ENCODE results near the gene ARHGAP42. TPM values are rescaled to one million over a fixed set of nuclear protein-coding genes. Genes with fewer than 3 reads are reported as not detected.

ARHGAP42 gene
- total and polyA plus RNA-seq, 5 donors from 2014 or later = not detected

- peaks cover 0 to 12% (median 7%) of the 10 kb centered on the region in 7 donors for H3K9me3 Mint-ChIP-seq
These were observed 24.9 kb downstream of the ARHGAP42 start for GRCh38 chr11:100711984-100712383.

GRCh38 chr11:100712583-100712982 lies 25.5 kb downstream of the ARHGAP42 start:
- no peak for ATAC-seq (ENCODE audit: low read depth in 2 of 2)
- no peaks in the 10 kb centered on the region for H3K36me3 Mint-ChIP-seq
- Histone ChIP-seq H3K4me1 (ENCODE audit: control insufficient read depth, insufficient read depth, low read length, poor library complexity, severe bottlenecking) (no peaks in the 10 kb centered on the region), H3K36me3 (ENCODE audit: control insufficient read depth, insufficient read depth, low read length) (no peaks in the 10 kb centered on the region), H3K9me3 (ENCODE audit: control insufficient read depth in 2 of 2, low read length in 2 of 2) (no peaks in the 10 kb centered on the region), H3K27me3 (ENCODE audit: control insufficient read depth, insufficient read depth, low read length) (no peaks in the 10 kb centered on the region), H3K27ac (ENCODE audit: insufficient read depth, low read length, poor library complexity, severe bottlenecking) (no peak overlapping the region), H3K4me3 (ENCODE audit: low read depth, low read length) (no peak overlapping the region)
- H3K27me3 Mint-ChIP-seq = no peaks in the 10 kb centered on the region
- H3K9me3 Mint-ChIP-seq = peaks cover 0 to 12% (median 7%) of the 10 kb centered on the region in 7 donors
- H3K4me1 Mint-ChIP-seq = no peaks in the 10 kb centered on the region
- H3K4me3 Mint-ChIP-seq = no peak overlapping the region
- H3K27ac Mint-ChIP-seq = no peak overlapping the region
- DNase-seq = no peak

More at GRCh38 chr11:100711984-100712383, 24.9 kb downstream of the ARHGAP42 start:
- no peak overlapping the region for H3K4me3 ChIP-seq (ENCODE audit: low read depth, low read length)
- no peaks in the 10 kb centered on the region for H3K4me1 Mint-ChIP-seq
- H3K27ac Mint-ChIP-seq = no peak overlapping the region
- H3K27me3 ChIP-seq (ENCODE audit: control insufficient read depth, insufficient read depth, low read length) = no peaks in the 10 kb centered on the region
- no peaks in the 10 kb centered on the region for H3K9me3 ChIP-seq (ENCODE audit: control insufficient read depth in 2 of 2, low read length in 2 of 2)
- H3K27me3 Mint-ChIP-seq = no peaks in the 10 kb centered on the region
- ATAC-seq (ENCODE audit: low read depth in 2 of 2) (no peak), DNase-seq (no peak)
- H3K27ac ChIP-seq (ENCODE audit: insufficient read depth, low read length, poor library complexity, severe bottlenecking) = no peak overlapping the region
- no peaks in the 10 kb centered on the region for H3K36me3 ChIP-seq (ENCODE audit: control insufficient read depth, insufficient read depth, low read length)
- no peaks in the 10 kb centered on the region for H3K36me3 Mint-ChIP-seq
- H3K4me3 Mint-ChIP-seq = no peak overlapping the region
- H3K4me1 ChIP-seq (ENCODE audit: control insufficient read depth, insufficient read depth, low read length, poor library complexity, severe bottlenecking) = no peaks in the 10 kb centered on the region

GRCh38 chr11:100715165-100715761 lies 28.2 kb downstream of the ARHGAP42 start:
- Mint-ChIP-seq H3K4me3 (no peak overlapping the region), H3K27me3 (no peaks in the 10 kb centered on the region), H3K9me3 (peaks cover 0 to 14% (median 7%) of the 10 kb centered on the region in 7 donors), H3K4me1 (no peaks in the 10 kb centered on the region), H3K27ac (no peak overlapping the region), H3K36me3 (no peaks in the 10 kb centered on the region)
- DNase-seq (no peak), ATAC-seq (ENCODE audit: low read depth in 2 of 2) (no peak)
- Histone ChIP-seq H3K27me3 (ENCODE audit: control insufficient read depth, insufficient read depth, low read length) (no peaks in the 10 kb centered on the region), H3K27ac (ENCODE audit: insufficient read depth, low read length, poor library complexity, severe bottlenecking) (no peak overlapping the region), H3K4me1 (ENCODE audit: control insufficient read depth, insufficient read depth, low read length, poor library complexity, severe bottlenecking) (no peaks in the 10 kb centered on the region), H3K4me3 (ENCODE audit: low read depth, low read length) (no peak overlapping the region), H3K36me3 (ENCODE audit: control insufficient read depth, insufficient read depth, low read length) (no peaks in the 10 kb centered on the region), H3K9me3 (ENCODE audit: control insufficient read depth in 2 of 2, low read length in 2 of 2) (no peaks in the 10 kb centered on the region)

DNA sequence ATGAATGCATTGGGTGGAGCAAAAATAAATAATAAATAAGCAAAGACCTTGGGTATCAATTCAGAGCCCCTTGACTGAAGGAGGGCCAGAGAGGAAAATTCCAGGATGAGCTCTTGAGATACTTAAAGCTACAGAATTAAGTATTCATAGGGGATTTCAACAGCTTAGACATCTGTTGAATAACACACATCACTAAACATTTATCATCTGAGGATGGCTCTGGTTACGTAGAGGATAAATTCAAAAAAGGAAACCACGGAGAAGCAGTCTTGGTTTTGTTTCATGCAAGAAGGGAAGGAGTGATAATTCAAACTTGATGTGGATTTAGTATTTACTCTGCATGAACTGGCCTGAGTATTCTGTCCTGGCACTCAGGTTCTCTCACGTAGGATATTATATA lies 29.8 kb downstream of the ARHGAP42 start:
- Mint-ChIP-seq H3K9me3 (peaks cover 0 to 7% (median 5%) of the 10 kb centered on the region in 7 donors), H3K27ac (no peak overlapping the region), H3K4me3 (no peak overlapping the region), H3K4me1 (no peaks in the 10 kb centered on the region), H3K36me3 (no peaks in the 10 kb centered on the region), H3K27me3 (no peaks in the 10 kb centered on the region)
- H3K36me3 ChIP-seq (ENCODE audit: control insufficient read depth, insufficient read depth, low read length) = no peaks in the 10 kb centered on the region
- H3K4me3 ChIP-seq (ENCODE audit: low read depth, low read length) = no peak overlapping the region
- ATAC-seq (ENCODE audit: low read depth in 2 of 2) = no peak
- no peaks in the 10 kb centered on the region for H3K4me1 ChIP-seq (ENCODE audit: control insufficient read depth, insufficient read depth, low read length, poor library complexity, severe bottlenecking)
- H3K9me3 ChIP-seq (ENCODE audit: control insufficient read depth in 2 of 2, low read length in 2 of 2) = no peaks in the 10 kb centered on the region
- no peaks in the 10 kb centered on the region for H3K27me3 ChIP-seq (ENCODE audit: control insufficient read depth, insufficient read depth, low read length)
- DNase-seq = no peak
- H3K27ac ChIP-seq (ENCODE audit: insufficient read depth, low read length, poor library complexity, severe bottlenecking) = no peak overlapping the region

- H3K36me3 ChIP-seq (ENCODE audit: control insufficient read depth, insufficient read depth, low read length) = no peaks in the 10 kb centered on the region
- ATAC-seq (ENCODE audit: low read depth in 2 of 2) = no peak
- Mint-ChIP-seq H3K4me3 (no peak overlapping the region), H3K9me3 (peaks cover 0 to 11% (median 7%) of the 10 kb centered on the region in 7 donors), H3K27me3 (no peaks in the 10 kb centered on the region), H3K27ac (no peak overlapping the region), H3K4me1 (no peaks in the 10 kb centered on the region), H3K36me3 (no peaks in the 10 kb centered on the region)
- H3K9me3 ChIP-seq (ENCODE audit: control insufficient read depth in 2 of 2, low read length in 2 of 2) = no peaks in the 10 kb centered on the region
- H3K27ac ChIP-seq (ENCODE audit: insufficient read depth, low read length, poor library complexity, severe bottlenecking) = no peak overlapping the region
- H3K27me3 ChIP-seq (ENCODE audit: control insufficient read depth, insufficient read depth, low read length) = no peaks in the 10 kb centered on the region
- H3K4me1 ChIP-seq (ENCODE audit: control insufficient read depth, insufficient read depth, low read length, poor library complexity, severe bottlenecking) = no peaks in the 10 kb centered on the region
- no peak overlapping the region for H3K4me3 ChIP-seq (ENCODE audit: low read depth, low read length)
- no peak for DNase-seq
These were observed 32.3 kb downstream of the ARHGAP42 start for GRCh38 chr11:100719362-100719761.

- peaks cover 0 to 11% (median 7%) of the 10 kb centered on the region in 7 donors for H3K9me3 Mint-ChIP-seq
- H3K36me3 ChIP-seq (ENCODE audit: control insufficient read depth, insufficient read depth, low read length) = no peaks in the 10 kb centered on the region
- no peak for DNase-seq
- no peaks in the 10 kb centered on the region for H3K36me3 Mint-ChIP-seq
- H3K27ac ChIP-seq (ENCODE audit: insufficient read depth, low read length, poor library complexity, severe bottlenecking) = no peak overlapping the region
- H3K4me3 ChIP-seq (ENCODE audit: low read depth, low read length) = no peak overlapping the region
- no peaks in the 10 kb centered on the region for H3K4me1 ChIP-seq (ENCODE audit: control insufficient read depth, insufficient read depth, low read length, poor library complexity, severe bottlenecking)
- ATAC-seq (ENCODE audit: low read depth in 2 of 2) = no peak
- no peaks in the 10 kb centered on the region for H3K27me3 Mint-ChIP-seq
- no peak overlapping the region for H3K27ac Mint-ChIP-seq
- H3K27me3 ChIP-seq (ENCODE audit: control insufficient read depth, insufficient read depth, low read length) = no peaks in the 10 kb centered on the region
- H3K9me3 ChIP-seq (ENCODE audit: control insufficient read depth in 2 of 2, low read length in 2 of 2) = no peaks in the 10 kb centered on the region
- H3K4me3 Mint-ChIP-seq = no peak overlapping the region
- no peaks in the 10 kb centered on the region for H3K4me1 Mint-ChIP-seq
These were observed 32.7 kb downstream of the ARHGAP42 start for GRCh38 chr11:100719809-100720221.

DNA sequence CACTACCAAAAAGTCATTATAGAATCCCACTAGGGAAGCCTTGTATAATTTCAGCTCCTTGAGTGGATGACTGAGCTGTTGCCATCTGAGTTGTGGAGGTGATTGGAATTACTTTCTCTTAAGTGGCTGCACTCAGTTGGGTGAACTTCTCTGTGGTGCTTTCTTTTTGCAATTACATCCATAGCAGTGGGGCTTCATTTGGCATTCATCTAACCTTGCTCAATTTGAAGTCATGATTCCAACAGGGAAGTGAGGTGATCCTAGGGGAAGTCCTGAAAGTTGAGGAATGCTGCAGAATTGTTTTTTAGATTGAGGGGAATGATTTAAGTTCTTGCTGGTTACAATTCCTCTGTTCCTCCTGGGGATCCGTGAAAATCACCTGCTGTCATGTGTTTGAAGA lies 39.6 kb downstream of the ARHGAP42 start:
- DNase-seq (no peak), ATAC-seq (ENCODE audit: low read depth in 2 of 2) (no peak)
- no peak overlapping the region for H3K4me3 ChIP-seq (ENCODE audit: low read depth, low read length)
- Mint-ChIP-seq H3K4me3 (no peak overlapping the region), H3K27ac (no peak overlapping the region), H3K36me3 (no peaks in the 10 kb centered on the region), H3K27me3 (no peaks in the 10 kb centered on the region), H3K9me3 (peaks cover 0 to 6% (median 4%) of the 10 kb centered on the region in 7 donors), H3K4me1 (no peaks in the 10 kb centered on the region)
- peaks cover 0 to 2% of the 10 kb centered on the region in 2 experiments for H3K9me3 ChIP-seq (ENCODE audit: control insufficient read depth in 2 of 2, low read length in 2 of 2)
- H3K4me1 ChIP-seq (ENCODE audit: control insufficient read depth, insufficient read depth, low read length, poor library complexity, severe bottlenecking) = no peaks in the 10 kb centered on the region
- H3K27me3 ChIP-seq (ENCODE audit: control insufficient read depth, insufficient read depth, low read length) = no peaks in the 10 kb centered on the region
- H3K36me3 ChIP-seq (ENCODE audit: control insufficient read depth, insufficient read depth, low read length) = no peaks in the 10 kb centered on the region
- H3K27ac ChIP-seq (ENCODE audit: insufficient read depth, low read length, poor library complexity, severe bottlenecking) = no peak overlapping the region

- no peak overlapping the region for H3K27ac ChIP-seq (ENCODE audit: insufficient read depth, low read length, poor library complexity, severe bottlenecking)
- no peaks in the 10 kb centered on the region for H3K4me1 ChIP-seq (ENCODE audit: control insufficient read depth, insufficient read depth, low read length, poor library complexity, severe bottlenecking)
- DNase-seq (no peak), ATAC-seq (ENCODE audit: low read depth in 2 of 2) (no peak)
- Mint-ChIP-seq H3K4me1 (no peaks in the 10 kb centered on the region), H3K4me3 (no peak overlapping the region), H3K9me3 (peaks cover 0 to 6% (median 4%) of the 10 kb centered on the region in 7 donors), H3K36me3 (no peaks in the 10 kb centered on the region), H3K27ac (no peak overlapping the region), H3K27me3 (no peaks in the 10 kb centered on the region)
- no peaks in the 10 kb centered on the region for H3K27me3 ChIP-seq (ENCODE audit: control insufficient read depth, insufficient read depth, low read length)
- H3K9me3 ChIP-seq (ENCODE audit: control insufficient read depth in 2 of 2, low read length in 2 of 2) = peaks cover 0 to 2% of the 10 kb centered on the region in 2 experiments
- H3K4me3 ChIP-seq (ENCODE audit: low read depth, low read length) = no peak overlapping the region
- no peaks in the 10 kb centered on the region for H3K36me3 ChIP-seq (ENCODE audit: control insufficient read depth, insufficient read depth, low read length)
These were observed 40.3 kb downstream of the ARHGAP42 start for GRCh38 chr11:100727410-100727809.
